ENCODE results near the gene DGKA.

The DGKA gene

GRCh38 chr12:55966408-55967281 is 35.7 kb downstream of the DGKA start, which contains the start of gene CDK2:
TSS of gene CDK2 (plus strand) at chr12:55966830. CDS start at chr12:55967009, 179 bp downstream.
- H3K4me3 ChIP-seq (ENCODE audit: low read length), result peak within 1 kb of the TSS; percentile 96
- peak within 1 kb of the TSS; percentile 93 for H3K4me2 ChIP-seq (ENCODE audit: low read length)
- H3K27me3 ChIP-seq (ENCODE audit: low read depth, low read length), result no peaks in the 10 kb centered on the region
- TF ChIP-seq CTCF (IDR thresholded peaks at IDR 0.05; ENCODE audit: low read depth, low read length) (no peak), EZH2phosphoT487 (IDR thresholded peaks at IDR 0.05; ENCODE audit: low read depth) (no peak)
- peak within 1 kb of the TSS; percentile 96 for H3K9ac ChIP-seq (ENCODE audit: low read length)
- H3K9me3 ChIP-seq (ENCODE audit: insufficient read depth, low read length), result no peaks in the 10 kb centered on the region
- H3K79me2 ChIP-seq (ENCODE audit: low read length), result peaks cover 13% of the 10 kb centered on the region
- peaks cover 25% of the 10 kb centered on the region for H3K4me1 ChIP-seq (ENCODE audit: low read length)
- peak within 1 kb of the TSS; percentile 94 for H2AFZ ChIP-seq (ENCODE audit: low read depth, low read length)
- peaks cover 21% of the 10 kb centered on the region for H3K36me3 ChIP-seq (replicated peaks; ENCODE audit: low read depth, low read length)
- peak within 1 kb of the TSS; percentile 25 for H3K27ac ChIP-seq (ENCODE audit: low read length)
- no peaks in the 10 kb centered on the region for H4K20me1 ChIP-seq (ENCODE audit: insufficient read depth, low read length)

- H4K20me1 ChIP-seq (ENCODE audit: insufficient read depth, low read length), result no peaks in the 10 kb centered on the region
Measured at GRCh38 chr12:55969356-55969755, 38.4 kb downstream of the DGKA start.

GRCh38 chr12:55970775-55971174 is 39.8 kb downstream of the DGKA start:
- H3K4me3 ChIP-seq (ENCODE audit: low read length), result no peak overlapping the region
- H3K27me3 ChIP-seq (ENCODE audit: low read depth, low read length), result no peaks in the 10 kb centered on the region
- no peak overlapping the region for H3K4me2 ChIP-seq (ENCODE audit: low read length)
- no peaks in the 10 kb centered on the region for H4K20me1 ChIP-seq (ENCODE audit: insufficient read depth, low read length)
- no peaks in the 10 kb centered on the region for H3K9me3 ChIP-seq (ENCODE audit: insufficient read depth, low read length)
- no peak overlapping the region for H3K27ac ChIP-seq (ENCODE audit: low read length)
- TF ChIP-seq CTCF (IDR thresholded peaks at IDR 0.05; ENCODE audit: low read depth, low read length) (no peak), EZH2phosphoT487 (IDR thresholded peaks at IDR 0.05; ENCODE audit: low read depth) (no peak)
- no peak overlapping the region for H2AFZ ChIP-seq (ENCODE audit: low read depth, low read length)
- peaks cover 39% of the 10 kb centered on the region for H3K4me1 ChIP-seq (ENCODE audit: low read length)
- peaks cover 21% of the 10 kb centered on the region for H3K36me3 ChIP-seq (replicated peaks; ENCODE audit: low read depth, low read length)
- H3K79me2 ChIP-seq (ENCODE audit: low read length), result peaks cover 31% of the 10 kb centered on the region
- no peak overlapping the region for H3K9ac ChIP-seq (ENCODE audit: low read length)

More at GRCh38 chr12:55969356-55969755, 38.4 kb downstream of the DGKA start:
- H3K27ac ChIP-seq (ENCODE audit: low read length), result no peak overlapping the region
- no peak overlapping the region for H2AFZ ChIP-seq (ENCODE audit: low read depth, low read length)
- H3K4me2 ChIP-seq (ENCODE audit: low read length), result no peak overlapping the region
- peaks cover 21% of the 10 kb centered on the region for H3K36me3 ChIP-seq (replicated peaks; ENCODE audit: low read depth, low read length)
- H3K4me1 ChIP-seq (ENCODE audit: low read length), result peaks cover 34% of the 10 kb centered on the region
- H3K4me3 ChIP-seq (ENCODE audit: low read length), result no peak overlapping the region
- no peak for TF ChIP-seq CTCF (IDR thresholded peaks at IDR 0.05; ENCODE audit: low read depth, low read length)
- no peak for TF ChIP-seq EZH2phosphoT487 (IDR thresholded peaks at IDR 0.05; ENCODE audit: low read depth)
- no peak overlapping the region for H3K9ac ChIP-seq (ENCODE audit: low read length)
- H3K9me3 ChIP-seq (ENCODE audit: insufficient read depth, low read length), result no peaks in the 10 kb centered on the region
- H3K79me2 ChIP-seq (ENCODE audit: low read length), result peaks cover 17% of the 10 kb centered on the region
- H3K27me3 ChIP-seq (ENCODE audit: low read depth, low read length), result no peaks in the 10 kb centered on the region

- no peak overlapping the region for H3K9ac ChIP-seq (ENCODE audit: low read length)
- no peak for TF ChIP-seq EZH2phosphoT487 (IDR thresholded peaks at IDR 0.05; ENCODE audit: low read depth)
- peaks cover 31% of the 10 kb centered on the region for H3K79me2 ChIP-seq (ENCODE audit: low read length)
- H3K4me2 ChIP-seq (ENCODE audit: low read length), result no peak overlapping the region
- H3K4me1 ChIP-seq (ENCODE audit: low read length), result peaks cover 34% of the 10 kb centered on the region
- H4K20me1 ChIP-seq (ENCODE audit: insufficient read depth, low read length), result no peaks in the 10 kb centered on the region
- no peaks in the 10 kb centered on the region for H3K9me3 ChIP-seq (ENCODE audit: insufficient read depth, low read length)
- no peak overlapping the region for H2AFZ ChIP-seq (ENCODE audit: low read depth, low read length)
- no peaks in the 10 kb centered on the region for H3K27me3 ChIP-seq (ENCODE audit: low read depth, low read length)
- H3K4me3 ChIP-seq (ENCODE audit: low read length), result no peak overlapping the region
- peaks cover 24% of the 10 kb centered on the region for H3K36me3 ChIP-seq (replicated peaks; ENCODE audit: low read depth, low read length)
- H3K27ac ChIP-seq (ENCODE audit: low read length), result no peak overlapping the region
Measured at GRCh38 chr12:55972042-55972441, 41.1 kb downstream of the DGKA start.

Data from OCI-LY3 (cell line).